ENCODE measurements around the gene DIO1.
A peak's percentile ranks its signal among the peaks of the same experiment; 100 is the strongest.

Gene DIO1

GRCh38 chr1:53891018-53891417 lies 3.0 kb upstream of the DIO1 start:
- TF ChIP-seq TAF1 (IDR thresholded peaks at IDR 0.05; ENCODE audit: low read depth) (no peak), USF1 (IDR thresholded peaks at IDR 0.05) (no peak), FOXM1 (IDR thresholded peaks at IDR 0.05; ENCODE audit: borderline replicate concordance, low read depth) (no peak), ZBTB7A (IDR thresholded peaks at IDR 0.05; ENCODE audit: low read depth) (no peak), CREB1 (IDR thresholded peaks at IDR 0.05; ENCODE audit: low read depth) (no peak), REST (IDR thresholded peaks at IDR 0.05; ENCODE audit: low read depth) (no peak), RAD21 (IDR thresholded peaks at IDR 0.05; ENCODE audit: low read depth) (no peak), NFIC (IDR thresholded peaks at IDR 0.05) (no peak), YY1 (IDR thresholded peaks at IDR 0.05; ENCODE audit: low read depth) (no peak), CEBPB (IDR thresholded peaks at IDR 0.05) (no peak), TCF12 (IDR thresholded peaks at IDR 0.05; ENCODE audit: low read depth) (no peak), EGR1 (IDR thresholded peaks at IDR 0.05) (no peak), TEAD4 (IDR thresholded peaks at IDR 0.05) (no peak), MAX (IDR thresholded peaks at IDR 0.05) (no peak), EP300 (IDR thresholded peaks at IDR 0.05; ENCODE audit: borderline replicate concordance) (no peak)

GRCh38 chr1:53891678-53892077 lies 2.3 kb upstream of the DIO1 start:
- no peak for TF ChIP-seq REST (IDR thresholded peaks at IDR 0.05; ENCODE audit: low read depth)
- 0 out of 2 replicates have a peak, but pooled peaks have one; percentile 27 for TF ChIP-seq USF1 (IDR thresholded peaks at IDR 0.05)

GRCh38 chr1:53892911-53893310 lies 1.1 kb upstream of the DIO1 start:
- TF ChIP-seq TCF12 (IDR thresholded peaks at IDR 0.05; ENCODE audit: low read depth) (no peak), EGR1 (IDR thresholded peaks at IDR 0.05) (no peak), CREB1 (IDR thresholded peaks at IDR 0.05; ENCODE audit: low read depth) (no peak), EP300 (IDR thresholded peaks at IDR 0.05; ENCODE audit: borderline replicate concordance) (no peak), FOXM1 (IDR thresholded peaks at IDR 0.05; ENCODE audit: borderline replicate concordance, low read depth) (no peak), USF1 (IDR thresholded peaks at IDR 0.05) (no peak)

- TF ChIP-seq ZBTB7A (IDR thresholded peaks at IDR 0.05; ENCODE audit: low read depth) (no peak), CREB1 (IDR thresholded peaks at IDR 0.05; ENCODE audit: low read depth) (no peak), TEAD4 (IDR thresholded peaks at IDR 0.05) (no peak), YY1 (IDR thresholded peaks at IDR 0.05; ENCODE audit: low read depth) (no peak), USF1 (IDR thresholded peaks at IDR 0.05) (no peak), REST (IDR thresholded peaks at IDR 0.05; ENCODE audit: low read depth) (no peak), TAF1 (IDR thresholded peaks at IDR 0.05; ENCODE audit: low read depth) (no peak), CEBPB (IDR thresholded peaks at IDR 0.05) (no peak), EP300 (IDR thresholded peaks at IDR 0.05; ENCODE audit: borderline replicate concordance) (no peak), TCF12 (IDR thresholded peaks at IDR 0.05; ENCODE audit: low read depth) (no peak), EGR1 (IDR thresholded peaks at IDR 0.05) (no peak), RAD21 (IDR thresholded peaks at IDR 0.05; ENCODE audit: low read depth) (no peak), NFIC (IDR thresholded peaks at IDR 0.05) (no peak), MAX (IDR thresholded peaks at IDR 0.05) (no peak), FOXM1 (IDR thresholded peaks at IDR 0.05; ENCODE audit: borderline replicate concordance, low read depth) (no peak)
Observed at GRCh38 chr1:53894644-53895043, 657 bp downstream of the DIO1 start.

Data from Ishikawa (cell line).